Smooth muscle cell (in vitro differentiated cells): Measurements from ENCODE around the gene NEGR1. TPM values are rescaled to one million over a fixed set of nuclear protein-coding genes. Genes with fewer than 3 reads are reported as not detected.

Experiments
- DNase-seq: peaks from one replicate; lab custom pipeline; 2025; ENCODE audit not compliant: unreplicated experiment; lab: John Stamatoyannopoulos, UW
- H2AFZ ChIP-seq: fragments of 200-600 bp; sonication (generic); 2 replicates; pipeline ENCODE4 v1.6.0; 2016; ENCODE audit warnings: antibody characterized with exemption, low read depth, mild to moderate bottlenecking
- H3F3A ChIP-seq: fragments of 200-600 bp; sonication (generic); 2 replicates; pipeline ENCODE4 v1.6.0; 2017; ENCODE audit warnings: antibody characterized with exemption, low read depth
- H3K27ac ChIP-seq: fragments of 200-600 bp; sonication (generic); 2 replicates; pipeline ENCODE4 v1.5.1; 2016; ENCODE audit warnings: low read depth, mild to moderate bottlenecking
- H3K27me3 ChIP-seq: fragments of 200-600 bp; sonication (generic); 2 replicates; pipeline ENCODE4 v1.6.1; 2016; ENCODE audit warnings: low read depth, mild to moderate bottlenecking
- H3K36me3 ChIP-seq: fragments of 200-600 bp; sonication (generic); 2 replicates; pipeline ENCODE4 v1.5.1; 2016; ENCODE audit warnings: low read depth
- H3K4me1 ChIP-seq: fragments of 200-600 bp; sonication (generic); 2 replicates; pipeline ENCODE4 v1.5.1; 2016; ENCODE audit warnings: low read depth
- H3K4me2 ChIP-seq: fragments of 200-600 bp; sonication (generic); 2 replicates; pipeline ENCODE4 v1.6.0; 2016; ENCODE audit warnings: mild to moderate bottlenecking
- H3K4me3 ChIP-seq: fragments of 200-600 bp; sonication (generic); 2 replicates; pipeline ENCODE4 v1.5.1; 2016; ENCODE audit warnings: mild to moderate bottlenecking
- H3K79me2 ChIP-seq: fragments of 200-600 bp; sonication (generic); 2 replicates; pipeline ENCODE4 v1.6.0; 2016; ENCODE audit warnings: low read depth, mild to moderate bottlenecking
- H3K9ac ChIP-seq: fragments of 200-600 bp; sonication (generic); 2 replicates; pipeline ENCODE4 v1.6.0; 2016; ENCODE audit warnings: low read depth
- H3K9me3 ChIP-seq: fragments of 200-600 bp; sonication (generic); replicated peaks from 2 replicates; pipeline ENCODE4 v1.5.1; 2016; ENCODE audit warnings: low read depth
- H4K20me1 ChIP-seq: fragments of 200-600 bp; sonication (generic); 2 replicates; pipeline ENCODE4 v1.6.0; 2016; ENCODE audit warnings: low read depth
- CTCF ChIP-seq: fragments of 200-600 bp; sonication (generic); IDR thresholded peaks from 2 replicates; pipeline ENCODE4 v1.5.1; 2017; ENCODE audit warnings: borderline replicate concordance, mild to moderate bottlenecking, antibody characterized with exemption; ENCODE audit not compliant: insufficient read depth, poor library complexity, severe bottlenecking
- WGBS: methylation state at CpG from one replicate; pipeline ENCODE4 v1.1.7; 2016; ENCODE audit warnings: low lambda C conversion rate; 5-methylcytosine and 5-hydroxymethylcytosine counted together
- polyA plus RNA-seq: library from polyadenylated mRNA; unstranded; fragments of >200 nt; fragmentation: Nextera tagmentation; extraction: Ambion mirVana; gene quantifications from 2 replicates; pipeline ENCODE4 v1.2.1, GENCODE V29; 2016
- total RNA-seq: library from RNA; depleted of rRNA; stranded (reverse); fragments of >200 nt; gene quantifications from 2 replicates; pipeline ENCODE4 v1.2.3, GENCODE V29; 2014

NEGR1 gene
- total and polyA plus RNA-seq, 2 experiments from 2014 or later: 0.02 to 0.09 TPM

GRCh38 chr1:72197786-72198185, 84.6 kb downstream of the NEGR1 start:
- Histone ChIP-seq H3F3A (no peaks in the 10 kb centered on the region), H3K36me3 (no peaks in the 10 kb centered on the region), H3K27me3 (no peaks in the 10 kb centered on the region), H3K4me1 (no peaks in the 10 kb centered on the region), H3K79me2 (no peaks in the 10 kb centered on the region), H3K4me3 (no peak overlapping the region), H4K20me1 (no peaks in the 10 kb centered on the region), H3K9me3 (no peaks in the 10 kb centered on the region), H3K4me2 (no peak overlapping the region), H2AFZ (no peak overlapping the region), H3K27ac (no peak overlapping the region), H3K9ac (no peak overlapping the region)
- 92% methylated on average over 3 of the region's 3 CpGs for WGBS
- no peak for DNase-seq
- TF ChIP-seq CTCF: no peak

- no peak for DNase-seq
- Histone ChIP-seq H3K27me3 (no peaks in the 10 kb centered on the region), H3F3A (no peaks in the 10 kb centered on the region), H3K4me1 (no peaks in the 10 kb centered on the region), H3K9me3 (no peaks in the 10 kb centered on the region), H3K4me2 (no peak overlapping the region), H3K4me3 (no peak overlapping the region), H3K27ac (no peak overlapping the region), H4K20me1 (no peaks in the 10 kb centered on the region), H3K79me2 (no peaks in the 10 kb centered on the region), H3K36me3 (no peaks in the 10 kb centered on the region), H3K9ac (no peak overlapping the region), H2AFZ (no peak overlapping the region)
- TF ChIP-seq CTCF: peak; percentile 44
- 78% methylated on average over 1 of the region's 1 CpG for WGBS
Measured at GRCh38 chr1:72186733-72187307, 95.5 kb downstream of the NEGR1 start.

GRCh38 chr1:72184099-72184701, 98.1 kb downstream of the NEGR1 start:
- Histone ChIP-seq H3K36me3 (no peaks in the 10 kb centered on the region), H2AFZ (peak overlapping the region; percentile 2), H4K20me1 (no peaks in the 10 kb centered on the region), H3K79me2 (no peaks in the 10 kb centered on the region), H3K27ac (no peak overlapping the region), H3K27me3 (no peaks in the 10 kb centered on the region), H3K4me2 (no peak overlapping the region), H3K9me3 (no peaks in the 10 kb centered on the region), H3K4me1 (no peaks in the 10 kb centered on the region), H3F3A (no peaks in the 10 kb centered on the region), H3K9ac (no peak overlapping the region), H3K4me3 (no peak overlapping the region)
- DNase-seq: no peak
- 87% methylated on average over 3 of the region's 3 CpGs for WGBS
- TF ChIP-seq CTCF: no peak

GRCh38 chr1:72182859-72183258, 99.5 kb downstream of the NEGR1 start:
- H3K4me2 ChIP-seq: no peak overlapping the region
- no peak overlapping the region for H3K4me3 ChIP-seq
- no peaks in the 10 kb centered on the region for H3F3A ChIP-seq
- H3K36me3 ChIP-seq: no peaks in the 10 kb centered on the region
- H4K20me1 ChIP-seq: no peaks in the 10 kb centered on the region
- H3K27me3 ChIP-seq: no peaks in the 10 kb centered on the region
- TF ChIP-seq CTCF: no peak
- H3K4me1 ChIP-seq: no peaks in the 10 kb centered on the region
- no peak overlapping the region for H3K27ac ChIP-seq
- no peak overlapping the region for H3K9ac ChIP-seq
- H3K9me3 ChIP-seq: no peaks in the 10 kb centered on the region
- no peak for DNase-seq
- no peak overlapping the region for H2AFZ ChIP-seq
- H3K79me2 ChIP-seq: no peaks in the 10 kb centered on the region
